Liver (tissue), 9 donors: ENCODE results near the gene DDX24. TPM values are rescaled to one million over a fixed set of nuclear protein-coding genes. Genes with fewer than 3 reads are reported as not detected.
A peak's percentile ranks its signal among the peaks of the same experiment; 100 is the strongest.

Source experiments
- DNase-seq: peaks from one replicate; pipeline ENCODE4 v3.0.0-alpha.2; 2017; ENCODE audit warnings: low spot score
- H3K27ac ChIP-seq, 2 donors: one replicate each; pipeline ENCODE4 v1.7.0; 2013; ENCODE audit warnings: inconsistent platforms in 2 of 2, low read length in 2 of 2, control low read depth in 1 of 2, low read depth in 1 of 2, mild to moderate bottlenecking in 1 of 2
- H3K27me3 ChIP-seq, 4 donors: one replicate each; pipeline versions ENCODE4 v1.6.1 to v1.7.0; 2013; ENCODE audit warnings: low read length in 3 of 4, inconsistent platforms in 1 of 4, mild to moderate bottlenecking in 1 of 4, moderate library complexity in 1 of 4; ENCODE audit not compliant: control insufficient read depth in 4 of 4, insufficient read depth in 4 of 4
- H3K36me3 ChIP-seq, 4 donors: one replicate each; pipeline versions ENCODE4 v1.6.1 to v1.7.0; 2013; ENCODE audit warnings: low read length in 3 of 4, mild to moderate bottlenecking in 3 of 4, low read depth in 1 of 4, moderate library complexity in 1 of 4; ENCODE audit not compliant: control insufficient read depth in 4 of 4, insufficient read depth in 3 of 4
- H3K4me1 ChIP-seq, 4 donors: one replicate each; pipeline versions ENCODE4 v1.6.1 to v1.7.0; 2013; ENCODE audit warnings: low read length in 3 of 4, mild to moderate bottlenecking in 3 of 4, moderate library complexity in 1 of 4; ENCODE audit not compliant: control insufficient read depth in 4 of 4, insufficient read depth in 4 of 4
- H3K4me3 ChIP-seq, 3 donors: one replicate each; pipeline versions ENCODE4 v1.6.1 to v1.7.0; 2013; ENCODE audit warnings: low read length in 3 of 3, control low read depth in 1 of 3, low read depth in 1 of 3, mild to moderate bottlenecking in 1 of 3
- H3K9ac ChIP-seq, 2 donors: one replicate each; pipeline ENCODE4 v1.7.0; 2013; ENCODE audit warnings: low read length in 2 of 2, mild to moderate bottlenecking in 2 of 2, moderate library complexity in 2 of 2, control low read depth in 1 of 2, low read depth in 1 of 2
- H3K9me3 ChIP-seq, 4 donors: one replicate each; pipeline versions ENCODE4 v1.6.1 to v1.7.0; 2013; ENCODE audit warnings: low read length in 3 of 4; ENCODE audit not compliant: control insufficient read depth in 4 of 4
- ATF3 ChIP-seq: IDR thresholded peaks from 2 replicates; pipeline ENCODE4 v1.6.1; 2016; ENCODE audit warnings: antibody characterized with exemption
- CTCF ChIP-seq: fragments of 150-350 bp; IDR thresholded peaks from 2 replicates; pipeline ENCODE4 v1.5.1; 2017; ENCODE audit warnings: improper control_type of control experiment, low read depth, low read length; ENCODE audit not compliant: missing input control
- EGR1 ChIP-seq, 2 donors: IDR thresholded peaks; 2 replicates each; pipeline ENCODE4 v1.6.1; 2016 to 2018; ENCODE audit warnings: antibody characterized with exemption in 2 of 2, low read depth in 2 of 2
- FOXA1 ChIP-seq: IDR thresholded peaks from 2 replicates; pipeline ENCODE4 v1.6.1; 2016; ENCODE audit warnings: antibody characterized with exemption
- FOXA2 ChIP-seq: IDR thresholded peaks from 2 replicates; pipeline ENCODE4 v1.6.1; 2016; ENCODE audit warnings: antibody characterized with exemption
- GABPA ChIP-seq, 2 donors: IDR thresholded peaks in 1 of 2; conservative IDR thresholded peaks in 1 of 2; 2 replicates each; pipeline ENCODE4 v1.6.1; 2016; ENCODE audit warnings: antibody characterized with exemption in 2 of 2, mild to moderate bottlenecking in 1 of 2, moderate library complexity in 1 of 2
- HNF4A ChIP-seq, 2 donors: conservative IDR thresholded peaks; 2 replicates each; pipeline ENCODE4 v1.6.1; 2016; ENCODE audit warnings: antibody characterized with exemption in 2 of 2, mild to moderate bottlenecking in 2 of 2
- HNF4G ChIP-seq: IDR thresholded peaks from 2 replicates; pipeline ENCODE4 v1.6.1; 2016; ENCODE audit warnings: antibody characterized with exemption
- JUND ChIP-seq, 2 donors: IDR thresholded peaks; 2 replicates each; pipeline ENCODE4 v1.6.1; 2016; ENCODE audit warnings: antibody characterized with exemption in 2 of 2
- MAX ChIP-seq: IDR thresholded peaks from 2 replicates; pipeline ENCODE4 v1.6.1; 2016; ENCODE audit warnings: antibody characterized with exemption
- NR2F2 ChIP-seq: IDR thresholded peaks from 2 replicates; pipeline ENCODE4 v1.6.1; 2016; ENCODE audit warnings: antibody characterized with exemption
- RAD21 ChIP-seq, 2 donors: IDR thresholded peaks; 2 replicates each; pipeline ENCODE4 v1.6.1; 2016; ENCODE audit warnings: antibody characterized with exemption in 2 of 2, mild to moderate bottlenecking in 2 of 2
- REST ChIP-seq: IDR thresholded peaks from 2 replicates; pipeline ENCODE4 v1.6.1; 2016; ENCODE audit warnings: antibody characterized with exemption, mild to moderate bottlenecking
- RXRA ChIP-seq, 2 donors: IDR thresholded peaks; 2 replicates each; pipeline ENCODE4 v1.6.1; 2017 to 2018; ENCODE audit warnings: antibody characterized with exemption in 2 of 2, mild to moderate bottlenecking in 1 of 2
- SP1 ChIP-seq: IDR thresholded peaks from 2 replicates; pipeline ENCODE4 v1.6.1; 2018; ENCODE audit warnings: antibody characterized with exemption, mild to moderate bottlenecking
- TAF1 ChIP-seq: conservative IDR thresholded peaks from 2 replicates; pipeline ENCODE4 v1.6.1; 2016; ENCODE audit warnings: antibody characterized with exemption, mild to moderate bottlenecking
- YY1 ChIP-seq: IDR thresholded peaks from 2 replicates; pipeline ENCODE4 v1.6.1; 2016; ENCODE audit warnings: antibody characterized with exemption, mild to moderate bottlenecking
- ZBTB33 ChIP-seq: IDR thresholded peaks from 2 replicates; pipeline ENCODE4 v1.6.1; 2016; ENCODE audit warnings: antibody characterized with exemption
- WGBS: extraction: QIAGEN DNeasy Blood & Tissue Kit; methylation state at CpG from one replicate; pipeline ENCODE4 v1.1.7; 2013; 5-methylcytosine and 5-hydroxymethylcytosine counted together
- polyA plus RNA-seq, 2 donors: library from polyadenylated mRNA; stranded (reverse) in 1 of 2; unstranded in 1 of 2; fragments of 200-250 nt in 1 of 2; fragments of >200 nt in 1 of 2; fragmentation: Nextera tagmentation in 1 of 2; extraction: Ambion mirVana in 1 of 2; gene quantifications; one replicate each; pipeline versions ENCODE4 v1.2.1 to v1.2.3, GENCODE V29; 2013 to 2015
- total RNA-seq, 2 donors: library from RNA; depleted of rRNA; stranded (reverse); fragments of >200 nt; gene quantifications; one replicate each; pipeline ENCODE4 v1.2.3, GENCODE V29; 2014
- donor health status: healthy.
- donor health status: healthy.
- donor health status: healthy.
- donor health status: healthy.
- donor health status: healthy.

DDX24 gene
- total and polyA plus RNA-seq, 4 donors = 33.8 to 59.7 (median 47.8) TPM

GRCh38 chr14:94052662-94053061 is 28.3 kb downstream of the DDX24 start:
- Histone ChIP-seq H3K9ac (no peak overlapping the region), H3K4me1 (peaks cover 6 to 23% (median 14%) of the 10 kb centered on the region in 4 donors)

More at GRCh38 chr14:94052662-94053061, 28.3 kb downstream of the DDX24 start:
- Histone ChIP-seq H3K4me3 (no peak overlapping the region), H3K27me3 (no peaks in the 10 kb centered on the region), H3K27ac (no peak overlapping the region), H3K9me3 (no peaks in the 10 kb centered on the region), H3K36me3 (peaks cover 7 to 67% (median 51%) of the 10 kb centered on the region in 4 donors)
- no peak for TF ChIP-seq RXRA (IDR thresholded peaks at IDR 0.05)
- no peak for TF ChIP-seq NR2F2
- TF ChIP-seq TAF1 = no peak
- TF ChIP-seq JUND (IDR thresholded peaks at IDR 0.05) = no peak
- TF ChIP-seq ZBTB33 = no peak
- TF ChIP-seq ATF3 = no peak
- TF ChIP-seq REST = no peak
- no peak for TF ChIP-seq YY1
- no peak for TF ChIP-seq FOXA2
- no peak for TF ChIP-seq HNF4A (conservative IDR thresholded peaks at IDR 0.05)
- no peak for TF ChIP-seq MAX
- TF ChIP-seq EGR1 (IDR thresholded peaks at IDR 0.05; ENCODE audit: low read depth in 2 of 2) = no peak
- no peak for TF ChIP-seq HNF4G
- no peak for TF ChIP-seq CTCF
- TF ChIP-seq RAD21 (IDR thresholded peaks at IDR 0.05) = no peak
- TF ChIP-seq FOXA1 = no peak
- no peak for TF ChIP-seq GABPA (IDR thresholded peaks at IDR 0.05 in 1 of 2, conservative IDR thresholded peaks at IDR 0.05 in 1 of 2)
- TF ChIP-seq SP1 = no peak
- 95% methylated on average over 4 of the region's 4 CpGs for WGBS
- DNase-seq = peak; percentile 20
